ENCODE data around the gene PEX5.

Gene PEX5

GRCh38 chr12:7141351-7142005 is 48.0 kb upstream of the PEX5 start:
- ChIA-PET POLR2A (no interaction called here), CTCF (interaction anchor here (0.5 to 3.7 kb wide), 18 partner anchors 12 to 1587 kb away, joined by 3 to 27 read pairs (median 4); partner anchors contain the start of gene PEX5)
- Histone ChIP-seq H3K9me3 (ENCODE audit: control insufficient read depth, insufficient read depth, low read depth, low read length) (no peaks in the 10 kb centered on the region), H3K4me3 (ENCODE audit: low read depth, low read length) (no peak overlapping the region), H3K36me3 (ENCODE audit: control insufficient read depth in 2 of 2, insufficient read depth in 1 of 2, low read length in 2 of 2) (peaks cover 0 to 72% of the 10 kb centered on the region in 2 experiments; a peak in 2 of 3 replicates), H3K27ac (ENCODE audit: extremely low read depth, low read depth, low read length) (no peak overlapping the region), H3K4me1 (ENCODE audit: control insufficient read depth, insufficient read depth, low read length) (no peaks in the 10 kb centered on the region)
- TF ChIP-seq ZNF391 (tag by site-specific recombination; IDR thresholded peaks at IDR 0.05; ENCODE audit: borderline replicate concordance, low read depth) (no peak), ZBTB49 (tag by site-specific recombination; IDR thresholded peaks at IDR 0.05; ENCODE audit: low read depth) (no peak), ZNF114 (tag by site-specific recombination; IDR thresholded peaks at IDR 0.05) (no peak), GFI1B (tag by site-specific recombination; IDR thresholded peaks at IDR 0.05) (no peak), ATF2 (tag by site-specific recombination; IDR thresholded peaks at IDR 0.05; ENCODE audit: low read depth) (no peak), TRIM28 (IDR thresholded peaks at IDR 0.05; ENCODE audit: borderline replicate concordance, low read length) (no peak), ZFP37 (tag by site-specific recombination; IDR thresholded peaks at IDR 0.05) (no peak), ZNF174 (tag by site-specific recombination; IDR thresholded peaks at IDR 0.05) (no peak), MEIS1 (CRISPR knock-in tag; IDR thresholded peaks at IDR 0.05; ENCODE audit: borderline replicate concordance) (no peak), ZNF138 (tag by site-specific recombination; IDR thresholded peaks at IDR 0.05; ENCODE audit: borderline replicate concordance) (no peak), ZNF398 (tag by site-specific recombination; IDR thresholded peaks at IDR 0.05) (no peak), ZNF132 (tag by site-specific recombination; IDR thresholded peaks at IDR 0.05; ENCODE audit: borderline replicate concordance) (no peak), ZNF202 (tag by site-specific recombination; IDR thresholded peaks at IDR 0.05; ENCODE audit: borderline replicate concordance) (no peak), ZNF26 (tag by site-specific recombination; IDR thresholded peaks at IDR 0.05) (no peak), OSR2 (tag by site-specific recombination; IDR thresholded peaks at IDR 0.05) (no peak)

GRCh38 chr12:7142056-7142644 is 47.3 kb upstream of the PEX5 start:
- Histone ChIP-seq H3K27ac (ENCODE audit: extremely low read depth, low read depth, low read length) (no peak overlapping the region), H3K9me3 (ENCODE audit: control insufficient read depth, insufficient read depth, low read depth, low read length) (no peaks in the 10 kb centered on the region), H3K4me1 (ENCODE audit: control insufficient read depth, insufficient read depth, low read length) (no peaks in the 10 kb centered on the region), H3K36me3 (ENCODE audit: control insufficient read depth in 2 of 2, insufficient read depth in 1 of 2, low read length in 2 of 2) (peaks cover 0 to 71% of the 10 kb centered on the region in 2 experiments; a peak in 2 of 3 replicates), H3K4me3 (ENCODE audit: low read depth, low read length) (no peak overlapping the region)
- ChIA-PET CTCF (interaction anchor here (0.5 to 3.7 kb wide), 16 partner anchors 11 to 1586 kb away, joined by 3 to 27 read pairs (median 4); partner anchors contain the start of gene PEX5), POLR2A (no interaction called here)
- TF ChIP-seq GLIS2 (tag by site-specific recombination; IDR thresholded peaks at IDR 0.05) (no peak), ZNF518A (tag by site-specific recombination; conservative IDR thresholded peaks at IDR 0.05; ENCODE audit: low read depth) (no peak), ZNF513 (tag by site-specific recombination; IDR thresholded peaks at IDR 0.05) (no peak), BCL11B (tag by site-specific recombination; IDR thresholded peaks at IDR 0.05; ENCODE audit: low read depth) (no peak)

All from HEK293 (cell line).